IMR-90 (cell line): ENCODE results near the gene ZNFX1.

Experiments used
- CEBPB ChIP-seq: IDR thresholded peaks from 2 replicates; pipeline ENCODE4 v1.6.1; 2012; ENCODE audit warnings: low read depth, low read length, improper control_type of control experiment
- MAZ ChIP-seq: IDR thresholded peaks from 2 replicates; pipeline ENCODE4 v1.6.1; 2012; ENCODE audit warnings: low read depth, mild to moderate bottlenecking, low read length, improper control_type of control experiment, moderate library complexity, borderline replicate concordance
- POLR2A ChIP-seq: IDR thresholded peaks from 2 replicates; pipeline ENCODE4 v1.6.1; 2012; ENCODE audit warnings: mild to moderate bottlenecking, low read depth, low read length
- RAD21 ChIP-seq: IDR thresholded peaks from 2 replicates; pipeline ENCODE4 v1.6.1; 2012; ENCODE audit warnings: low read length, improper control_type of control experiment
- TF ChIP-seq, protein P1 (sequence below): conservative IDR thresholded peaks from 2 replicates; pipeline ENCODE4 v1.5.1; 2012; ENCODE audit warnings: mild to moderate bottlenecking, low read depth, low read length, improper control_type of control experiment
- TF ChIP-seq, protein P2 (sequence below): fragments of 150-350 bp; IDR thresholded peaks from 2 replicates; pipeline ENCODE4 v1.6.1; 2016; ENCODE audit warnings: low read depth, mild to moderate bottlenecking, low read length, moderate library complexity, borderline replicate concordance

DNA sequence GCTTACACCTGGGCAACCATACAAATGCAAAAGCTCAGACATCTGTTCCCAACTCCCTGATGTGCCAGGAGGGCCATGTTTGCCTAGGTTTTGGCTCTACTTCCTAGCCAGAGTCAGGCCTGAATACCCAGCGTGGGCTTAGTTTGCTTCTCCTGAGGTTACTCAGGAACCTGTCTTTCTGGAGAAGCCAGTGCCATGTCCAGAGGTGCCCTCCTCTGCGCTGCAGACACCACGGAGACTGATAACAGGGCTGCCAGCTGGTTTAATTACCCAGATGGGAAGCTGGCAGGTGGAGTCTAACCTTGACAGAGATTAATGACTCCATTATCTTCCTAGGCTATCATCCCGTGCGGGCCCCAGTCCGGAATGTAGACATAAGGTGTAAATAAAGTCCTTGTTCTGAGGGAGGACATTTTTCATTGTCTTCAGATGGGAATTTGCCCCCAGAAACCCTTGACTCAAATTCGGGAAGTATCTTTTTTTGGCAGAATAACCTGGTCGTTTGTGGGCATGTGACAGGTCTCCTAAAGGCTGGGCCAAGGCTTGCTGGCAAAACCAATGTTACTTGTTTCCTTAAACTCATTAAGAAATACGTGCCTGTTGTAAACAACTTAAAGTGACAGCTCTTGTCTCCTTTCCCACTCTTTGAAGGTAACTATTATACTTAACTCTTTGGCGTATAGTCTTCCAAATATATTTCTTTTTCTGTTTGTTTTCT lies 29.2 kb upstream of the ZNFX1 start:
- TF ChIP-seq, protein P1, sequence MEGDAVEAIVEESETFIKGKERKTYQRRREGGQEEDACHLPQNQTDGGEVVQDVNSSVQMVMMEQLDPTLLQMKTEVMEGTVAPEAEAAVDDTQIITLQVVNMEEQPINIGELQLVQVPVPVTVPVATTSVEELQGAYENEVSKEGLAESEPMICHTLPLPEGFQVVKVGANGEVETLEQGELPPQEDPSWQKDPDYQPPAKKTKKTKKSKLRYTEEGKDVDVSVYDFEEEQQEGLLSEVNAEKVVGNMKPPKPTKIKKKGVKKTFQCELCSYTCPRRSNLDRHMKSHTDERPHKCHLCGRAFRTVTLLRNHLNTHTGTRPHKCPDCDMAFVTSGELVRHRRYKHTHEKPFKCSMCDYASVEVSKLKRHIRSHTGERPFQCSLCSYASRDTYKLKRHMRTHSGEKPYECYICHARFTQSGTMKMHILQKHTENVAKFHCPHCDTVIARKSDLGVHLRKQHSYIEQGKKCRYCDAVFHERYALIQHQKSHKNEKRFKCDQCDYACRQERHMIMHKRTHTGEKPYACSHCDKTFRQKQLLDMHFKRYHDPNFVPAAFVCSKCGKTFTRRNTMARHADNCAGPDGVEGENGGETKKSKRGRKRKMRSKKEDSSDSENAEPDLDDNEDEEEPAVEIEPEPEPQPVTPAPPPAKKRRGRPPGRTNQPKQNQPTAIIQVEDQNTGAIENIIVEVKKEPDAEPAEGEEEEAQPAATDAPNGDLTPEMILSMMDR, result no peak
- TF ChIP-seq POLR2A (no peak), CEBPB (no peak), MAZ (no peak), RAD21 (no peak)
- TF ChIP-seq, protein P2, sequence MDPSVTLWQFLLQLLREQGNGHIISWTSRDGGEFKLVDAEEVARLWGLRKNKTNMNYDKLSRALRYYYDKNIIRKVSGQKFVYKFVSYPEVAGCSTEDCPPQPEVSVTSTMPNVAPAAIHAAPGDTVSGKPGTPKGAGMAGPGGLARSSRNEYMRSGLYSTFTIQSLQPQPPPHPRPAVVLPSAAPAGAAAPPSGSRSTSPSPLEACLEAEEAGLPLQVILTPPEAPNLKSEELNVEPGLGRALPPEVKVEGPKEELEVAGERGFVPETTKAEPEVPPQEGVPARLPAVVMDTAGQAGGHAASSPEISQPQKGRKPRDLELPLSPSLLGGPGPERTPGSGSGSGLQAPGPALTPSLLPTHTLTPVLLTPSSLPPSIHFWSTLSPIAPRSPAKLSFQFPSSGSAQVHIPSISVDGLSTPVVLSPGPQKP, result no peak
